HCT116 (cell line): ENCODE results near the gene BNC2. TPM values are rescaled to one million over a fixed set of nuclear protein-coding genes. Genes with fewer than 3 reads are reported as not detected.

Experiments
- ATAC-seq: fragments of 200-7000 bp; cut with Tn5 transposase; 2 replicates; pipeline ENCODE4 v1.9.1; 2020; ENCODE audit warnings: mild to moderate bottlenecking, moderate library complexity
- BruUV-seq: library from RNA; stranded (reverse); fragments of 400-500 nt; replicated peaks from 2 replicates; lab custom pipeline; 2021; lab: Mats Ljungman, UMichigan
- CTCF ChIA-PET: fragments of 300-600 bp; sonication (Branson Sonifier 250); formaldehyde crosslinking; loops from one replicate; lab custom pipeline; 2021; ENCODE audit warnings: antibody characterized with exemption; lab: Charles Lee
- POLR2A ChIA-PET: fragments of 300-600, 350-600 bp; sonication (Branson Sonifier 250); formaldehyde crosslinking; loops from one replicate; lab custom pipeline; 2021; ENCODE audit warnings: antibody characterized with exemption; lab: Charles Lee
- RAD21 ChIA-PET, 2 experiments: fragments of 300-600 bp; sonication (Branson Sonifier 250); formaldehyde crosslinking; loops; one replicate each; lab custom pipeline; 2023; ENCODE audit warnings: low total read pairs in 2 of 2; ENCODE audit not compliant: uncharacterized antibody in 2 of 2, unreplicated experiment in 2 of 2, low non-redundant PET in 1 of 2; lab: Charles Lee
- DNase-seq: peaks from one replicate; pipeline ENCODE4 v3.0.0-alpha.2; 2010; ENCODE audit warnings: low read depth, low spot score
- H2AFZ ChIP-seq: fragments of 200-600 bp; shearing (Covaris generic), sonication (generic); 2 replicates; pipeline ENCODE4 v1.6.1; 2017; ENCODE audit warnings: low read depth, mixed run types, mixed read lengths, antibody characterized with exemption, low read length; ENCODE audit not compliant: poor library complexity, severe bottlenecking
- H3K27ac ChIP-seq: 2 replicates; pipeline ENCODE4 v1.5.1; 2012; ENCODE audit warnings: low read depth, low read length
- H3K27me3 ChIP-seq: fragments of 200-600 bp; sonication (generic); 2 replicates; pipeline ENCODE4 v1.6.1; 2016; ENCODE audit warnings: mixed run types, low read length, mixed read lengths; ENCODE audit not compliant: insufficient read depth
- H3K36me3 ChIP-seq, 2 experiments: fragments of 200-500 bp in 1 of 2; fragments of 200-600 bp in 1 of 2; sonication (Bioruptor generic) in 1 of 2; sonication (generic) in 1 of 2; 2 replicates each; pipeline versions ENCODE4 v1.5.1 to v1.6.1; 2014 to 2016; ENCODE audit warnings: low read length in 2 of 2, inconsistent platforms in 1 of 2, mixed read lengths in 1 of 2, mixed run types in 1 of 2; ENCODE audit not compliant: insufficient read depth in 2 of 2, control insufficient read depth in 1 of 2
- H3K4me1 ChIP-seq, 2 experiments: fragments of 200-600 bp in 1 of 2; sonication (generic) in 1 of 2; 2 replicates each; pipeline versions ENCODE4 v1.5.1 to v1.6.1; 2012 to 2017; ENCODE audit warnings: low read length in 2 of 2, inconsistent platforms in 1 of 2, mild to moderate bottlenecking in 1 of 2, mixed read lengths in 1 of 2, mixed run types in 1 of 2, moderate library complexity in 1 of 2; ENCODE audit not compliant: insufficient read depth in 2 of 2, control insufficient read depth in 1 of 2
- H3K4me2 ChIP-seq: fragments of 200-600 bp; sonication (generic); 2 replicates; pipeline ENCODE4 v1.6.1; 2017; ENCODE audit warnings: mixed run types, low read length, mixed read lengths
- H3K4me3 ChIP-seq, 2 experiments: fragments of 200-600 bp in 1 of 2; sonication (generic) in 1 of 2; replicated peaks in 1 of 2; 2 replicates each; pipeline ENCODE4 v1.5.1; 2011 to 2016; ENCODE audit warnings: low read length in 2 of 2, control low read depth in 1 of 2, low read depth in 1 of 2, mild to moderate bottlenecking in 1 of 2, mixed read lengths in 1 of 2, mixed run types in 1 of 2
- H3K79me2 ChIP-seq: fragments of 200-600 bp; sonication (generic); 2 replicates; pipeline ENCODE4 v1.6.1; 2017; ENCODE audit warnings: mild to moderate bottlenecking, mixed run types, low read length, moderate library complexity, mixed read lengths; ENCODE audit not compliant: insufficient read depth
- H3K9ac ChIP-seq: fragments of 200-600 bp; sonication (generic); 2 replicates; pipeline ENCODE4 v1.6.1; 2016; ENCODE audit warnings: low read length, mixed read lengths
- H3K9me2 ChIP-seq: fragments of 200-600 bp; sonication (generic), shearing (Covaris generic); 2 replicates; pipeline ENCODE4 v1.6.1; 2017; ENCODE audit warnings: mixed run types, mild to moderate bottlenecking, moderate library complexity; ENCODE audit not compliant: insufficient read depth
- H3K9me3 ChIP-seq, 2 experiments: fragments of 200-500 bp in 1 of 2; fragments of 200-600 bp in 1 of 2; sonication (Bioruptor generic) in 1 of 2; sonication (generic) in 1 of 2; 2 replicates each; pipeline ENCODE4 v1.6.1; 2014 to 2017; ENCODE audit warnings: low read length in 2 of 2, mixed read lengths in 2 of 2, inconsistent platforms in 1 of 2, low read depth in 1 of 2, mild to moderate bottlenecking in 1 of 2, mixed run types in 1 of 2, moderate library complexity in 1 of 2; ENCODE audit not compliant: control insufficient read depth in 1 of 2, insufficient read depth in 1 of 2
- H4K20me1 ChIP-seq: fragments of 200-600 bp; sonication (generic), shearing (Covaris generic); 2 replicates; pipeline ENCODE4 v1.6.1; 2017; ENCODE audit warnings: mixed run types, mild to moderate bottlenecking, moderate library complexity; ENCODE audit not compliant: insufficient read depth
- CBX3 ChIP-seq: IDR thresholded peaks from 2 replicates; pipeline ENCODE4 v1.6.1; 2012; ENCODE audit warnings: low read depth
- EGR1 ChIP-seq: IDR thresholded peaks from 2 replicates; pipeline ENCODE4 v1.6.1; 2012; ENCODE audit warnings: low read depth
- ELF1 ChIP-seq: IDR thresholded peaks from 2 replicates; pipeline ENCODE4 v1.6.1; 2012; ENCODE audit warnings: low read depth, borderline replicate concordance
- EZH2 ChIP-seq: fragments of 200-600 bp; sonication (generic); IDR thresholded peaks from 2 replicates; pipeline ENCODE4 v1.6.1; 2017; ENCODE audit warnings: antibody characterized with exemption, mixed run types
- EZH2phosphoT487 ChIP-seq: fragments of 200-600 bp; IDR thresholded peaks from 2 replicates; pipeline ENCODE4 v1.6.1; 2018; ENCODE audit warnings: antibody characterized with exemption, borderline replicate concordance
- FOSL1 ChIP-seq: IDR thresholded peaks from 2 replicates; pipeline ENCODE4 v1.6.1; 2012; ENCODE audit warnings: low read depth
- POLR2A ChIP-seq: IDR thresholded peaks from 2 replicates; pipeline ENCODE4 v1.7.0; 2011; ENCODE audit warnings: borderline replicate concordance; ENCODE audit not compliant: insufficient read depth, insufficient read length; ENCODE audit errors: extremely low read depth
- POLR2AphosphoS5 ChIP-seq: IDR thresholded peaks from 2 replicates; pipeline ENCODE4 v1.6.1; 2011; ENCODE audit warnings: mild to moderate bottlenecking, low read depth, low read length, moderate library complexity
- RAD21 ChIP-seq: IDR thresholded peaks from 2 replicates; pipeline ENCODE4 v1.6.1; 2012; ENCODE audit warnings: low read depth, mild to moderate bottlenecking
- SIN3A ChIP-seq: IDR thresholded peaks from 2 replicates; pipeline ENCODE4 v1.6.1; 2012; ENCODE audit warnings: low read depth
- SP1 ChIP-seq: IDR thresholded peaks from 2 replicates; pipeline ENCODE4 v1.6.1; 2012; ENCODE audit warnings: low read depth
- SRF ChIP-seq: IDR thresholded peaks from 2 replicates; pipeline ENCODE4 v1.6.1; 2012; ENCODE audit warnings: low read depth
- YY1 ChIP-seq: IDR thresholded peaks from 2 replicates; pipeline ENCODE4 v1.6.1; 2011; ENCODE audit warnings: low read length, low read depth, moderate library complexity, mild to moderate bottlenecking; ENCODE audit not compliant: insufficient replicate concordance; ENCODE audit errors: extremely low read depth
- ZFX ChIP-seq: fragments of 450-650 bp; IDR thresholded peaks from 2 replicates; pipeline ENCODE4 v1.6.1; 2017
- ZNF274 ChIP-seq: fragments of 200-500 bp; sonication (Bioruptor generic); IDR thresholded peaks from 2 replicates; pipeline ENCODE4 v1.6.1; 2014; ENCODE audit warnings: mild to moderate bottlenecking, low read depth, low read length, inconsistent platforms
- intact Hi-C: fragments of 100-400 bp; cut with micrococcal nuclease; formaldehyde crosslinking; loops from 2 replicates; pipeline ENCODE4 v1.10.0; 2022
- total RNA-seq: library from RNA; stranded (reverse); gene quantifications from one replicate; pipeline ENCODE4 v1.2.1, GENCODE V29; 2021; ENCODE audit not compliant: unreplicated experiment
- TF ChIP-seq, protein P1 (sequence below): IDR thresholded peaks from 2 replicates; pipeline ENCODE4 v1.6.1; 2012
- TF ChIP-seq, protein P2 (sequence below): IDR thresholded peaks from 2 replicates; pipeline ENCODE4 v1.6.1; 2011; ENCODE audit warnings: mild to moderate bottlenecking, low read length, moderate library complexity; ENCODE audit not compliant: insufficient replicate concordance; ENCODE audit errors: extremely low read depth
- TF ChIP-seq, protein P3 (sequence below), 3 experiments: fragments of 200-600 bp in 1 of 3; sonication (generic) in 1 of 3; IDR thresholded peaks in 2 of 3; conservative IDR thresholded peaks in 1 of 3; 2 replicates each; pipeline ENCODE4 v1.5.1; 2012 to 2017; ENCODE audit warnings: low read depth in 2 of 3, low read length in 2 of 3, antibody characterized with exemption in 1 of 3, borderline replicate concordance in 1 of 3, control low read depth in 1 of 3, mild to moderate bottlenecking in 1 of 3, mixed read lengths in 1 of 3, mixed run types in 1 of 3, moderate library complexity in 1 of 3; ENCODE audit not compliant: insufficient read depth in 1 of 3
- TF ChIP-seq, protein P4 (sequence below): IDR thresholded peaks from 2 replicates; pipeline ENCODE4 v1.6.1; 2012; ENCODE audit warnings: low read depth

BNC2 gene
- total RNA-seq, 1 experiment from 2014 or later, result 0.37 TPM

DNA sequence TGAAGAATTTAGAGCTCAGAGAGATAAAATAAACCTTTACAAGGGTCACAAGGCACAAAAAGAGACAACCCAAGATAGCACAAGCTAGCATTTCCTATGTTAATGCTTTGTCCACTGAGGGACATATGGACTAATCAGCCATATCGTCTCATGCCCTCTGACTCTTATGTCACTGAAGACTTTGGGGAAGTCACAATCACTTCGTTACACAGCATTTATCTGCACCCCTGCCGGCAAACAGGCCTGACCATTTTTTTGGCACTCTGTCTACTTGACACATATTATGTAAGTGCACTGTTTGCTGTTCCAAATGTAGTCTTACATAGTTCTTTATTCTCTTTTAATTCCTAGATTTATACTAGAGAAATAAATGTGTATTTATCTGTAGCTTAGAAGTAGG, 13.9 kb upstream of the BNC2 start:
- no peak overlapping the region for H2AFZ ChIP-seq
- H3K4me3 ChIP-seq, result no peak overlapping the region
- no peak for ATAC-seq
- ChIA-PET CTCF (no interaction called here), RAD21 (no interaction called here), POLR2A (no interaction called here)
- no peak overlapping the region for H3K27ac ChIP-seq
- no peaks in the 10 kb centered on the region for H3K79me2 ChIP-seq
- H3K9me2 ChIP-seq, result no peaks in the 10 kb centered on the region
- intact Hi-C loops, result no loop called here
- H3K36me3 ChIP-seq, result no peaks in the 10 kb centered on the region
- DNase-seq, result no peak
- no peaks in the 10 kb centered on the region for H3K27me3 ChIP-seq
- TF ChIP-seq EZH2phosphoT487 (no peak), FOSL1 (no peak), YY1 (no peak), EGR1 (no peak), ELF1 (no peak), CBX3 (no peak), SP1 (no peak), RAD21 (no peak), EZH2 (no peak), ZNF274 (no peak), SRF (no peak), SIN3A (no peak), POLR2A (no peak), POLR2AphosphoS5 (no peak), ZFX (no peak)
- TF ChIP-seq, protein P1, sequence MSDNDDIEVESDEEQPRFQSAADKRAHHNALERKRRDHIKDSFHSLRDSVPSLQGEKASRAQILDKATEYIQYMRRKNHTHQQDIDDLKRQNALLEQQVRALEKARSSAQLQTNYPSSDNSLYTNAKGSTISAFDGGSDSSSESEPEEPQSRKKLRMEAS, result no peak
- TF ChIP-seq, protein P2, sequence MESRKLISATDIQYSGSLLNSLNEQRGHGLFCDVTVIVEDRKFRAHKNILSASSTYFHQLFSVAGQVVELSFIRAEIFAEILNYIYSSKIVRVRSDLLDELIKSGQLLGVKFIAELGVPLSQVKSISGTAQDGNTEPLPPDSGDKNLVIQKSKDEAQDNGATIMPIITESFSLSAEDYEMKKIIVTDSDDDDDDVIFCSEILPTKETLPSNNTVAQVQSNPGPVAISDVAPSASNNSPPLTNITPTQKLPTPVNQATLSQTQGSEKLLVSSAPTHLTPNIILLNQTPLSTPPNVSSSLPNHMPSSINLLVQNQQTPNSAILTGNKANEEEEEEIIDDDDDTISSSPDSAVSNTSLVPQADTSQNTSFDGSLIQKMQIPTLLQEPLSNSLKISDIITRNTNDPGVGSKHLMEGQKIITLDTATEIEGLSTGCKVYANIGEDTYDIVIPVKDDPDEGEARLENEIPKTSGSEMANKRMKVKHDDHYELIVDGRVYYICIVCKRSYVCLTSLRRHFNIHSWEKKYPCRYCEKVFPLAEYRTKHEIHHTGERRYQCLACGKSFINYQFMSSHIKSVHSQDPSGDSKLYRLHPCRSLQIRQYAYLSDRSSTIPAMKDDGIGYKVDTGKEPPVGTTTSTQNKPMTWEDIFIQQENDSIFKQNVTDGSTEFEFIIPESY, result no peak
- TF ChIP-seq, protein P3, sequence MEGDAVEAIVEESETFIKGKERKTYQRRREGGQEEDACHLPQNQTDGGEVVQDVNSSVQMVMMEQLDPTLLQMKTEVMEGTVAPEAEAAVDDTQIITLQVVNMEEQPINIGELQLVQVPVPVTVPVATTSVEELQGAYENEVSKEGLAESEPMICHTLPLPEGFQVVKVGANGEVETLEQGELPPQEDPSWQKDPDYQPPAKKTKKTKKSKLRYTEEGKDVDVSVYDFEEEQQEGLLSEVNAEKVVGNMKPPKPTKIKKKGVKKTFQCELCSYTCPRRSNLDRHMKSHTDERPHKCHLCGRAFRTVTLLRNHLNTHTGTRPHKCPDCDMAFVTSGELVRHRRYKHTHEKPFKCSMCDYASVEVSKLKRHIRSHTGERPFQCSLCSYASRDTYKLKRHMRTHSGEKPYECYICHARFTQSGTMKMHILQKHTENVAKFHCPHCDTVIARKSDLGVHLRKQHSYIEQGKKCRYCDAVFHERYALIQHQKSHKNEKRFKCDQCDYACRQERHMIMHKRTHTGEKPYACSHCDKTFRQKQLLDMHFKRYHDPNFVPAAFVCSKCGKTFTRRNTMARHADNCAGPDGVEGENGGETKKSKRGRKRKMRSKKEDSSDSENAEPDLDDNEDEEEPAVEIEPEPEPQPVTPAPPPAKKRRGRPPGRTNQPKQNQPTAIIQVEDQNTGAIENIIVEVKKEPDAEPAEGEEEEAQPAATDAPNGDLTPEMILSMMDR (IDR thresholded peaks at IDR 0.05 in 2 of 3, conservative IDR thresholded peaks at IDR 0.05 in 1 of 3; ENCODE audit: borderline replicate concordance in 1 of 3, insufficient read depth in 1 of 3, low read depth in 2 of 3, low read length in 2 of 3), result no peak
- TF ChIP-seq, protein P4, sequence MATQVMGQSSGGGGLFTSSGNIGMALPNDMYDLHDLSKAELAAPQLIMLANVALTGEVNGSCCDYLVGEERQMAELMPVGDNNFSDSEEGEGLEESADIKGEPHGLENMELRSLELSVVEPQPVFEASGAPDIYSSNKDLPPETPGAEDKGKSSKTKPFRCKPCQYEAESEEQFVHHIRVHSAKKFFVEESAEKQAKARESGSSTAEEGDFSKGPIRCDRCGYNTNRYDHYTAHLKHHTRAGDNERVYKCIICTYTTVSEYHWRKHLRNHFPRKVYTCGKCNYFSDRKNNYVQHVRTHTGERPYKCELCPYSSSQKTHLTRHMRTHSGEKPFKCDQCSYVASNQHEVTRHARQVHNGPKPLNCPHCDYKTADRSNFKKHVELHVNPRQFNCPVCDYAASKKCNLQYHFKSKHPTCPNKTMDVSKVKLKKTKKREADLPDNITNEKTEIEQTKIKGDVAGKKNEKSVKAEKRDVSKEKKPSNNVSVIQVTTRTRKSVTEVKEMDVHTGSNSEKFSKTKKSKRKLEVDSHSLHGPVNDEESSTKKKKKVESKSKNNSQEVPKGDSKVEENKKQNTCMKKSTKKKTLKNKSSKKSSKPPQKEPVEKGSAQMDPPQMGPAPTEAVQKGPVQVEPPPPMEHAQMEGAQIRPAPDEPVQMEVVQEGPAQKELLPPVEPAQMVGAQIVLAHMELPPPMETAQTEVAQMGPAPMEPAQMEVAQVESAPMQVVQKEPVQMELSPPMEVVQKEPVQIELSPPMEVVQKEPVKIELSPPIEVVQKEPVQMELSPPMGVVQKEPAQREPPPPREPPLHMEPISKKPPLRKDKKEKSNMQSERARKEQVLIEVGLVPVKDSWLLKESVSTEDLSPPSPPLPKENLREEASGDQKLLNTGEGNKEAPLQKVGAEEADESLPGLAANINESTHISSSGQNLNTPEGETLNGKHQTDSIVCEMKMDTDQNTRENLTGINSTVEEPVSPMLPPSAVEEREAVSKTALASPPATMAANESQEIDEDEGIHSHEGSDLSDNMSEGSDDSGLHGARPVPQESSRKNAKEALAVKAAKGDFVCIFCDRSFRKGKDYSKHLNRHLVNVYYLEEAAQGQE, result no peak
- BruUV-seq, result no TSS peak
- H3K4me2 ChIP-seq, result no peak overlapping the region
- H3K9ac ChIP-seq, result no peak overlapping the region
- no peaks in the 10 kb centered on the region for H3K4me1 ChIP-seq
- H4K20me1 ChIP-seq, result no peaks in the 10 kb centered on the region
- H3K9me3 ChIP-seq, result peaks cover 0 to 4% of the 10 kb centered on the region in 2 experiments; a peak in 1 of 4 replicates
